PC-9 (cell line): ENCODE results near the gene KLF7. TPM values are rescaled to one million over a fixed set of nuclear protein-coding genes. Genes with fewer than 3 reads are reported as not detected.

ENCODE experiments used
- BruUV-seq: library from RNA; stranded (reverse); fragments of 400-500 nt; replicated peaks from 2 replicates; lab custom pipeline; 2021; lab: Mats Ljungman, UMichigan
- CTCF ChIA-PET: fragments of 300-600 bp; sonication (Branson Sonifier 250); formaldehyde crosslinking; loops from one replicate; lab custom pipeline; 2022; ENCODE audit warnings: antibody characterized with exemption; lab: Charles Lee
- POLR2A ChIA-PET: fragments of 300-600 bp; sonication (Branson Sonifier 250); formaldehyde crosslinking; loops from one replicate; lab custom pipeline; 2022; ENCODE audit warnings: antibody characterized with exemption; ENCODE audit not compliant: unreplicated experiment; lab: Charles Lee
- DNase-seq, 2 experiments: peaks; one replicate each; pipeline versions ENCODE4 v3.0.0 to v3.0.0-alpha.2; 2015 to 2022; ENCODE audit warnings: mixed read lengths in 1 of 2
- H2AFZ ChIP-seq: fragments of 200-600 bp; sonication (generic); 2 replicates; pipeline ENCODE4 v1.8.1; 2017; ENCODE audit warnings: antibody characterized with exemption
- H3F3A ChIP-seq: fragments of 200-600 bp; sonication (generic); 2 replicates; pipeline ENCODE4 v1.8.1; 2017; ENCODE audit warnings: antibody characterized with exemption, mild to moderate bottlenecking, low read depth; ENCODE audit not compliant: insufficient read depth
- H3K27ac ChIP-seq: fragments of 200-600 bp; sonication (generic); 2 replicates; pipeline ENCODE4 v1.6.1; 2016; ENCODE audit warnings: mixed run types
- H3K27me3 ChIP-seq: fragments of 200-600 bp; sonication (generic); 2 replicates; pipeline ENCODE4 v1.6.1; 2016; ENCODE audit warnings: low read depth, mixed run types; ENCODE audit not compliant: insufficient read depth
- H3K36me3 ChIP-seq: fragments of 200-600 bp; sonication (generic); 2 replicates; pipeline ENCODE4 v1.6.1; 2016; ENCODE audit warnings: low read depth, mixed run types
- H3K4me1 ChIP-seq: fragments of 200-600 bp; sonication (generic); replicated peaks from 2 replicates; pipeline ENCODE4 v1.6.1; 2016; ENCODE audit warnings: mixed run types; ENCODE audit not compliant: insufficient read depth
- H3K4me2 ChIP-seq: fragments of 200-600 bp; sonication (generic); 2 replicates; pipeline ENCODE4 v1.6.1; 2017; ENCODE audit warnings: mixed run types
- H3K4me3 ChIP-seq: fragments of 200-600 bp; sonication (generic); 2 replicates; pipeline ENCODE4 v1.6.1; 2016; ENCODE audit warnings: mixed run types
- H3K79me2 ChIP-seq: fragments of 200-600 bp; sonication (generic); 2 replicates; pipeline ENCODE4 v1.6.1; 2017; ENCODE audit warnings: low read depth, mixed run types
- H3K9me2 ChIP-seq: fragments of 200-600 bp; sonication (generic); 2 replicates; pipeline ENCODE4 v1.8.1; 2017; ENCODE audit warnings: mild to moderate bottlenecking; ENCODE audit not compliant: insufficient read depth
- H3K9me3 ChIP-seq: fragments of 200-600 bp; sonication (generic); 2 replicates; pipeline ENCODE4 v1.8.1; 2016; ENCODE audit warnings: low read depth; ENCODE audit not compliant: insufficient read depth
- H4K20me1 ChIP-seq: fragments of 200-600 bp; sonication (generic); 2 replicates; pipeline ENCODE4 v1.8.1; 2017; ENCODE audit not compliant: insufficient read depth
- CTCF ChIP-seq: fragments of 200-600 bp; sonication (generic); conservative IDR thresholded peaks from 2 replicates; pipeline ENCODE4 v1.6.1; 2017; ENCODE audit warnings: mixed run types, antibody characterized with exemption, mild to moderate bottlenecking, moderate library complexity
- EZH2 ChIP-seq: fragments of 200-600 bp; sonication (generic); IDR thresholded peaks from 2 replicates; pipeline ENCODE4 v1.8.0; 2017; ENCODE audit warnings: antibody characterized with exemption, low read depth
- intact Hi-C: fragments of 100-400 bp; cut with micrococcal nuclease; formaldehyde crosslinking; loops from one replicate; pipeline ENCODE4 v1.10.0; 2022; ENCODE audit not compliant: unreplicated experiment
- total RNA-seq: library from RNA; stranded (reverse); gene quantifications from 2 replicates; pipeline ENCODE4 v1.2.3, GENCODE V29; 2021

The KLF7 gene
- total RNA-seq, 1 experiment from 2014 or later = 20.0 TPM

GRCh38 chr2:207144173-207144785 is 21.5 kb downstream of the KLF7 start:
- Histone ChIP-seq H3F3A (no peaks in the 10 kb centered on the region), H3K79me2 (no peaks in the 10 kb centered on the region), H4K20me1 (no peaks in the 10 kb centered on the region), H2AFZ (no peak overlapping the region), H3K4me1 (no peaks in the 10 kb centered on the region), H3K27ac (no peak overlapping the region), H3K9me3 (no peaks in the 10 kb centered on the region), H3K27me3 (no peaks in the 10 kb centered on the region), H3K4me2 (no peak overlapping the region), H3K4me3 (no peak overlapping the region), H3K36me3 (no peaks in the 10 kb centered on the region), H3K9me2 (no peaks in the 10 kb centered on the region)
- intact Hi-C loops = no loop called here
- ChIA-PET POLR2A (no interaction called here), CTCF (no interaction called here)
- TF ChIP-seq CTCF (no peak), EZH2 (no peak)
- no peak for DNase-seq
- no TSS peak for BruUV-seq

GRCh38 chr2:207143215-207144172 is 22.3 kb downstream of the KLF7 start:
- no peaks in the 10 kb centered on the region for H3K4me1 ChIP-seq
- ChIA-PET POLR2A (no interaction called here), CTCF (no interaction called here)
- no peaks in the 10 kb centered on the region for H3K79me2 ChIP-seq
- H3K27me3 ChIP-seq = no peaks in the 10 kb centered on the region
- TF ChIP-seq CTCF (no peak), EZH2 (no peak)
- no peaks in the 10 kb centered on the region for H3K36me3 ChIP-seq
- no peaks in the 10 kb centered on the region for H3K9me2 ChIP-seq
- DNase-seq = no peak
- H3K4me2 ChIP-seq = no peak overlapping the region
- BruUV-seq = no TSS peak
- no peaks in the 10 kb centered on the region for H3K9me3 ChIP-seq
- no peak overlapping the region for H3K4me3 ChIP-seq
- no peak overlapping the region for H2AFZ ChIP-seq
- no peak overlapping the region for H3K27ac ChIP-seq
- no peaks in the 10 kb centered on the region for H4K20me1 ChIP-seq
- intact Hi-C loops = no loop called here
- no peaks in the 10 kb centered on the region for H3F3A ChIP-seq

GRCh38 chr2:207142461-207142860 is 23.3 kb downstream of the KLF7 start:
- DNase-seq = no peak
- no peak overlapping the region for H3K4me3 ChIP-seq
- BruUV-seq = no TSS peak
- H2AFZ ChIP-seq = no peak overlapping the region
- H3K27ac ChIP-seq = no peak overlapping the region
- no peak overlapping the region for H3K4me2 ChIP-seq
- H3K4me1 ChIP-seq = no peaks in the 10 kb centered on the region
- no peaks in the 10 kb centered on the region for H3K9me2 ChIP-seq
- no peaks in the 10 kb centered on the region for H4K20me1 ChIP-seq
- H3K9me3 ChIP-seq = no peaks in the 10 kb centered on the region
- no peaks in the 10 kb centered on the region for H3K27me3 ChIP-seq
- no peaks in the 10 kb centered on the region for H3K36me3 ChIP-seq
- TF ChIP-seq EZH2 (no peak), CTCF (no peak)
- POLR2A ChIA-PET = no interaction called here
- no peaks in the 10 kb centered on the region for H3K79me2 ChIP-seq
- intact Hi-C loops = no loop called here
- H3F3A ChIP-seq = no peaks in the 10 kb centered on the region
- CTCF ChIA-PET = no interaction called here
